ENCODE data around the gene TBC1D30. TPM values are rescaled to one million over a fixed set of nuclear protein-coding genes. Genes with fewer than 3 reads are reported as not detected.
"Not testable (repeated sequence)": the region's sequence is repeated elsewhere in the genome, so short reads cannot be mapped to it uniquely, and the experiment has no call there.

TBC1D30 gene
- total and polyA plus RNA-seq, 11 donors: 0.15 to 2.9 (median 0.67) TPM

DNA sequence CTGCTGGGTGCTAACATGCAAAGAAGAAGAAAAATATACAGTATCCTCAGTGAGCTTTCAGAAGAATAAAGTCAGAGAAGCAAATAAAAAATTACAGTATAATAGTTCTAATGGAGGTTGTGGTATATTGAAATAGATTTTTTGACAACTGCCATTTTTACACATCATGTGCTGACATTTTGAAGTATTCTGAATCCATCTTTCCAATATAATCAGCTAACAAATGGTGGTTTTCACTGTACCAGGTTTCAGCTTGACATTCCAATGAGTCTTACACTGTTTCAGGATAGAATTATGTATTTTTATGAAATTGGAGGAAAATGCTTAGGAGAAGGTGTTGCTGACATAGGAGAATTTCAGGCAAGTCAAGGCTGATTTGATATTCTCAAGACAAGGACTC, 26.3 kb upstream of the TBC1D30 start:
- intact Hi-C loops (cut with DNase I): loop anchor here in 3 of 10 donors (5.0 to 10.0 kb wide), 3 partner anchors 324 to 437 kb away; partner anchors contain the start of gene WIF1 (in 2 of the 3)
- ATAC-seq (no peak), DNase-seq (no peak)
- no peak for TF ChIP-seq POLR2A (IDR thresholded peaks at IDR 0.05)
- TF ChIP-seq, protein P1, sequence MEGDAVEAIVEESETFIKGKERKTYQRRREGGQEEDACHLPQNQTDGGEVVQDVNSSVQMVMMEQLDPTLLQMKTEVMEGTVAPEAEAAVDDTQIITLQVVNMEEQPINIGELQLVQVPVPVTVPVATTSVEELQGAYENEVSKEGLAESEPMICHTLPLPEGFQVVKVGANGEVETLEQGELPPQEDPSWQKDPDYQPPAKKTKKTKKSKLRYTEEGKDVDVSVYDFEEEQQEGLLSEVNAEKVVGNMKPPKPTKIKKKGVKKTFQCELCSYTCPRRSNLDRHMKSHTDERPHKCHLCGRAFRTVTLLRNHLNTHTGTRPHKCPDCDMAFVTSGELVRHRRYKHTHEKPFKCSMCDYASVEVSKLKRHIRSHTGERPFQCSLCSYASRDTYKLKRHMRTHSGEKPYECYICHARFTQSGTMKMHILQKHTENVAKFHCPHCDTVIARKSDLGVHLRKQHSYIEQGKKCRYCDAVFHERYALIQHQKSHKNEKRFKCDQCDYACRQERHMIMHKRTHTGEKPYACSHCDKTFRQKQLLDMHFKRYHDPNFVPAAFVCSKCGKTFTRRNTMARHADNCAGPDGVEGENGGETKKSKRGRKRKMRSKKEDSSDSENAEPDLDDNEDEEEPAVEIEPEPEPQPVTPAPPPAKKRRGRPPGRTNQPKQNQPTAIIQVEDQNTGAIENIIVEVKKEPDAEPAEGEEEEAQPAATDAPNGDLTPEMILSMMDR (IDR thresholded peaks at IDR 0.05): no peak
- no peaks in the 10 kb centered on the region for H3K27me3 ChIP-seq
- no peaks in the 10 kb centered on the region for H3K36me3 ChIP-seq
- H3K9me3 ChIP-seq: no peaks in the 10 kb centered on the region
- H3K4me1 ChIP-seq: peaks cover 0 to 17% (median 0%) of the 10 kb centered on the region in 12 donors
- H3K4me3 ChIP-seq: no peak overlapping the region
- no peak overlapping the region for H3K27ac ChIP-seq

DNA sequence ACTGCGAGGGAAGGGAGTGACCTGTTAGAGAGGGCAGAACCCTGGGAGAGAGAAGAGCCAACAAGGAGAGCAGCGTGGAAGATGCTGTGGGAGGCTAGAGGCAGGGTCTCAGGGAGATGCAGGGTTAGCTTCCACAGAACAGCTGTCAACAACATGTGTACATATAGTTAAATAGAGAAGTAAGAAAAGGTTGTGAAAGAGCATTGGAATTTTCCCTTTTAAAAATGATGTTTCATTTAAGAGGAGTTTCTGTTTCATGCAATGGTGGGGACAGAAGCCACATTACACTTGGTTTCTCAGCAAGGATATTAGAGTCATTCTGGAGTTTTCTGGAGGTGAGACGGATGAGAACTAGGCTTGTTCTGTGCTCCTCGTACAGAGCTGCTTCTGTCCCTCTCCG, 23.8 kb upstream of the TBC1D30 start:
- DNase-seq: no peak
- TF ChIP-seq, protein P1 (IDR thresholded peaks at IDR 0.05): no peak
- TF ChIP-seq POLR2A (IDR thresholded peaks at IDR 0.05): no peak
- H3K27ac ChIP-seq: no peak overlapping the region

DNA sequence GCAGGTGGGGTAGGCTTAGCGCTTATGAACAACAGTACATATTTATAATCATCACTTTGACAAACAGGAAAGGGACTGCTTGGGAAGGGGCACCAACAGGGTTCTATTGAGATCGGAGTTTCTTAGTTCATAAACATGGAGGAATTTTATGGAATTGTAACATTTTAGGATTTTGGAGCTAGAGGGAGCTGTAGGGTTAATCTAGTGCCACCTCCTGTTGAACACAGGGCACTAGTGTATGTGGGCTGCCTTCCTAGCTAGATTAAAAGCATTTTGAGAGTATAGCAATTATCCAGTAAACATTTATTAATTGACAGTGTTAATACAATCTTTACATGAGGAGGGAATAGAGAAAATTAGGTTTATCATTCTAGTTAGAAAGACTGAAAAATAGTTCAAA, 23.1 kb upstream of the TBC1D30 start:
- intact Hi-C loops (cut with DNase I): loop anchor here in 4 of 10 donors (5.0 to 10.0 kb wide), 2 partner anchors 321 to 323 kb away; partner anchors contain the start of gene WIF1 (in 4 of the 4)
- DNase-seq: no peak
- WGBS, 4 donors: 76 to 84% (median 79%) methylated on average over 2 of the region's 2 CpGs
- no peak for ATAC-seq
- H3K27ac ChIP-seq: no peak overlapping the region
- H3K4me1 ChIP-seq: peaks cover 0 to 12% (median 0%) of the 10 kb centered on the region in 12 donors
- no peaks in the 10 kb centered on the region for H3K9me3 ChIP-seq
- peaks cover 0 to 6% (median 0%) of the 10 kb centered on the region in 9 donors for H3K27me3 ChIP-seq
- no peaks in the 10 kb centered on the region for H3K36me3 ChIP-seq
- no peak for TF ChIP-seq POLR2A (IDR thresholded peaks at IDR 0.05)
- TF ChIP-seq, protein P1 (IDR thresholded peaks at IDR 0.05): no peak
- H3K4me3 ChIP-seq: no peak overlapping the region

More for the DNA sequence above, 23.8 kb upstream of the TBC1D30 start:
- Histone ChIP-seq H3K36me3 (no peaks in the 10 kb centered on the region), H3K27me3 (peaks cover 0 to 6% (median 0%) of the 10 kb centered on the region in 9 donors), H3K4me3 (no peak overlapping the region), H3K9me3 (no peaks in the 10 kb centered on the region), H3K4me1 (peaks cover 0 to 17% (median 0%) of the 10 kb centered on the region in 12 donors)
- intact Hi-C loops (cut with DNase I): loop anchor here in 4 of 10 donors (5.0 to 10.0 kb wide), 2 partner anchors 322 to 324 kb away; partner anchors contain the start of gene WIF1 (in 4 of the 4)
- WGBS, 4 donors: 89 to 91% (median 90%) methylated on average over 5 of the region's 5 CpGs
- no peak for ATAC-seq

DNA sequence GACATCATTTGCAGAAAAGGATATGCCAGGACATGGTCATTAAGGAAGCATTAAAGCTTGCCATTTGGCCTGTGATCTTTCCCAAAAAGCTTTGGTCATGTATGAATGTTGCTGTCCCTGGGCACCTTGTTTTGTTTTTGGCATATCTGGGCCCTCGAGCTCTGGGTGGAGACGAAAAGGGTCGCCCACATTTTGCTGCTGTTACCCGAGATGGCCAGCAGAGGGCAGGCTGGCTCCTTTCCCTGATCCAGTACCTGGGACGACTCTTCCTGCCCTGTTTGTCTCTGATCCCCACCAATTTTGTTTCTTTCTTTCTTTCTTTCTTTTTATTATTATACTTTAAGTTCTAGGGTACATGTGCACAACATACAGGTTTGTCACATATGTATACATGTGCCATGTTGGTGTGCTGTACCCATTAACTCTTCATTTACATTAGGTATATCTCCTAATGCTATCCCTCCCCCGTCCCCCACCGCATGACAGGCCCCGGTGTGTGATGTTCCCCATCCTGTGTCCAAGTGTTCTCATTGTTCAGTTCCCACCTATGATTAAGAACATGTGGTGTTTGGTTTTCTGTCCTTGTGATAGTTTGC, 22.2 kb upstream of the TBC1D30 start:
- H3K36me3 ChIP-seq, H3K27me3 ChIP-seq, H3K27ac ChIP-seq, H3K4me3 ChIP-seq, H3K9me3 ChIP-seq: not testable (repeated sequence)
- intact Hi-C loops (cut with DNase I): loop anchor here in 4 of 10 donors (5.0 to 10.0 kb wide), 2 partner anchors 320 to 323 kb away; partner anchors contain the start of gene WIF1 (in 4 of the 4)
- H3K4me1 ChIP-seq: peaks cover 0 to 12% (median 0%) of the 10 kb centered on the region in 12 donors
- DNase-seq (peak; percentile 32 to 70 (median 38)), ATAC-seq (peak in 2 of 4 donors; percentile 64 to 67)
- WGBS, 4 donors: 35 to 36% (median 36%) methylated on average over 8 of the region's 8 CpGs
- TF ChIP-seq, protein P1 (IDR thresholded peaks at IDR 0.05): peak; percentile 81 to 92 (median 86)
